Uterus (tissue), 4 donors: Measurements from ENCODE around the gene TNPO3. TPM values are rescaled to one million over a fixed set of nuclear protein-coding genes. Genes with fewer than 3 reads are reported as not detected.
"Not testable (repeated sequence)": the region's sequence is repeated elsewhere in the genome, so short reads cannot be mapped to it uniquely, and the experiment has no call there.

Source experiments
- DNase-seq, 2 donors: peaks; one replicate each; pipeline ENCODE4 v3.0.0-alpha.2; 2019 to 2020
- H3K27ac ChIP-seq, 2 donors: fragments of 200-600 bp; sonication (generic); 1 replicate in 1 of 2; 2 replicates in 1 of 2; pipeline ENCODE4 v1.5.1; 2016 to 2018
- H3K27me3 ChIP-seq, 2 donors: fragments of 200-600 bp; sonication (generic); one replicate each; pipeline ENCODE4 v1.5.1; 2018 to 2019; ENCODE audit warnings: control low read depth in 1 of 2
- H3K36me3 ChIP-seq, 2 donors: fragments of 200-600 bp; sonication (generic); one replicate each; pipeline ENCODE4 v1.5.1; 2019; ENCODE audit warnings: control low read depth in 1 of 2
- H3K4me1 ChIP-seq, 2 donors: fragments of 200-600 bp; sonication (generic); one replicate each; pipeline ENCODE4 v1.5.1; 2018 to 2019; ENCODE audit warnings: control low read depth in 1 of 2
- H3K4me3 ChIP-seq, 2 donors: fragments of 200-600 bp; sonication (generic); 1 replicate in 1 of 2; 2 replicates in 1 of 2; pipeline ENCODE4 v1.5.1; 2018 to 2019; ENCODE audit warnings: mild to moderate bottlenecking in 1 of 2
- H3K9me3 ChIP-seq, 2 donors: fragments of 200-600 bp; sonication (generic); one replicate each; pipeline ENCODE4 v1.5.1; 2019; ENCODE audit warnings: control low read depth in 1 of 2
- CTCF ChIP-seq, 4 experiments: fragments of 200-600 bp in 2 of 4; fragments of 450-650 bp in 2 of 4; sonication (generic) in 2 of 4; IDR thresholded peaks; one replicate each; pipeline ENCODE4 v1.5.1; 2016 to 2019; ENCODE audit warnings: antibody characterized with exemption in 4 of 4, mild to moderate bottlenecking in 2 of 4, moderate library complexity in 1 of 4
- POLR2A ChIP-seq, 2 donors: fragments of 450-650 bp; IDR thresholded peaks; one replicate each; pipeline ENCODE4 v1.6.1; 2016; ENCODE audit warnings: antibody characterized with exemption in 2 of 2, mild to moderate bottlenecking in 1 of 2, moderate library complexity in 1 of 2
- intact Hi-C: fragments of 100-400 bp; cut with DNase I; formaldehyde crosslinking; loops from one replicate; pipeline ENCODE4 v1.15.1; 2023; ENCODE audit warnings: low total_unique reads
- total RNA-seq, 4 donors: library from RNA; depleted of rRNA in 3 of 4; stranded (reverse); fragments of >200 nt in 3 of 4; gene quantifications; one replicate each; pipeline versions ENCODE4 v1.1.0 to v1.2.4, GENCODE V29; 2014 to 2023
- donor health status: DM: yes; HTN: yes; CAD: no.

Gene TNPO3
- total RNA-seq, 4 donors from 2014 or later: 14.6 to 57.9 (median 31.9) TPM

- intact Hi-C loops: no loop called here
- Histone ChIP-seq H3K4me1 (no peaks in the 10 kb centered on the region), H3K27ac (no peak overlapping the region), H3K9me3 (no peaks in the 10 kb centered on the region), H3K27me3 (no peaks in the 10 kb centered on the region), H3K4me3 (no peak overlapping the region), H3K36me3 (peaks cover 0 to 2% of the 10 kb centered on the region in 2 donors)
- no peak for DNase-seq
- TF ChIP-seq CTCF (IDR thresholded peaks at IDR 0.05) (no peak), POLR2A (IDR thresholded peaks at IDR 0.05) (no peak)
These were observed 49.7 kb downstream of the TNPO3 start for GRCh38 chr7:129005186-129005585.

- H3K27ac ChIP-seq: no peak overlapping the region
- peaks cover 0 to 2% of the 10 kb centered on the region in 2 donors for H3K36me3 ChIP-seq
- H3K4me3 ChIP-seq: no peak overlapping the region
- H3K4me1 ChIP-seq: no peaks in the 10 kb centered on the region
- TF ChIP-seq POLR2A (IDR thresholded peaks at IDR 0.05) (no peak), CTCF (IDR thresholded peaks at IDR 0.05) (no peak)
- DNase-seq: no peak
- intact Hi-C loops: no loop called here
- no peaks in the 10 kb centered on the region for H3K27me3 ChIP-seq
- H3K9me3 ChIP-seq: no peaks in the 10 kb centered on the region
These were observed 57.7 kb downstream of the TNPO3 start for GRCh38 chr7:128997181-128997580.

- H3K4me3 ChIP-seq, H3K9me3 ChIP-seq, H3K4me1 ChIP-seq, H3K36me3 ChIP-seq, DNase-seq, H3K27ac ChIP-seq, H3K27me3 ChIP-seq, intact Hi-C loops: not testable (repeated sequence)
These were observed 60.4 kb downstream of the TNPO3 start for GRCh38 chr7:128994560-128994959.

DNA sequence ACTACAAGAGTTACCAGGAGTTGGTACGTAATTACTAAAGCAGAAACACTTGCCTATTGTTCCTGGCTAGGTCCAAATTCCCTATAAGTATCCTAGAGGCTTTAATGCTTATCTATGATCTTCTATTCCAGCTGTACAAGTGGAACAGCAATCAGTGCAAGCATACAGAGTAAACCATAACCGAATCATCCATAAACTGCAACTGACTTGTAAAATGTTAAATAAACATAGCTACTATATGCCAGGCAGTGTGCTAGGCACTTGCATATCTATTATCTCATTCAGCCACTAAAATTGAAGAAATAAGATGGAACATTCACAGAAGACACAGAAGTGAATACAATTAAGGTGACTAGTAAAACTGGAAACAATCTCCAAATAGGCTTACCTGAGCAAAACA lies 61.5 kb downstream of the TNPO3 start:
- no peaks in the 10 kb centered on the region for H3K4me1 ChIP-seq

DNA sequence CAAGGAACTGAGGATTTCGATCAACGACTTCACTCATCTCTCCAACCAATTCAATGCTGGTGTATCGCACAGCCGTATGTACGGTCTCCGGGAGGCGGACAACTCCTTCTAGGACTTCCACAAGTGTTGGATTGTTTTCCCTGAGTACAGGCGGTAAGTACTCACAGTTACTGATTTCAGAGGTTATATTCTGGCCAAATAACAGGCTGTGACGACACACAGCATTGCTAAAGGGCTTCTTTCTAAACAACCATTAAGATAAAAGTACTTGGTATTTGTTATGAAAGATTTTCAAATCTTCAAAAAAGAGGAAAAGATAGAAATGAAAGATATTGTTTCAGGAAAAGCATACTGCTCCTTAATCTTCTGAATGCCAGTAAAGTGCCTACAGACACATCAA lies 65.0 kb downstream of the TNPO3 start:
- intact Hi-C loops: no loop called here
- H3K4me3 ChIP-seq: no peak overlapping the region
- no peaks in the 10 kb centered on the region for H3K27me3 ChIP-seq
- H3K27ac ChIP-seq: no peak overlapping the region
- no peak for DNase-seq
- no peaks in the 10 kb centered on the region for H3K4me1 ChIP-seq
- no peaks in the 10 kb centered on the region for H3K9me3 ChIP-seq
- TF ChIP-seq POLR2A (IDR thresholded peaks at IDR 0.05) (no peak), CTCF (IDR thresholded peaks at IDR 0.05) (no peak)
- H3K36me3 ChIP-seq: no peaks in the 10 kb centered on the region

More for the DNA sequence above, 61.5 kb downstream of the TNPO3 start:
- no peaks in the 10 kb centered on the region for H3K36me3 ChIP-seq
- H3K4me3 ChIP-seq: no peak overlapping the region
- no peak for DNase-seq
- H3K27me3 ChIP-seq: no peaks in the 10 kb centered on the region
- TF ChIP-seq POLR2A (IDR thresholded peaks at IDR 0.05) (no peak), CTCF (IDR thresholded peaks at IDR 0.05) (no peak)
- no peaks in the 10 kb centered on the region for H3K9me3 ChIP-seq
- no peak overlapping the region for H3K27ac ChIP-seq
- intact Hi-C loops: no loop called here

GRCh38 chr7:128988372-128988771 lies 66.5 kb downstream of the TNPO3 start:
- no peak overlapping the region for H3K4me3 ChIP-seq
- intact Hi-C loops: no loop called here
- TF ChIP-seq CTCF (IDR thresholded peaks at IDR 0.05) (no peak), POLR2A (IDR thresholded peaks at IDR 0.05) (no peak)
- no peak for DNase-seq
- H3K4me1 ChIP-seq: no peaks in the 10 kb centered on the region
- no peaks in the 10 kb centered on the region for H3K9me3 ChIP-seq
- H3K27ac ChIP-seq: no peak overlapping the region
- no peaks in the 10 kb centered on the region for H3K27me3 ChIP-seq
- no peaks in the 10 kb centered on the region for H3K36me3 ChIP-seq
